ENCODE results near the gene KRT79. TPM values are rescaled to one million over a fixed set of nuclear protein-coding genes. Genes with fewer than 3 reads are reported as not detected.
"Not testable (repeated sequence)": the region's sequence is repeated elsewhere in the genome, so short reads cannot be mapped to it uniquely, and the experiment has no call there.

KRT79 gene
- total RNA-seq, 1 donor from 2014 or later: 0.32 TPM

DNA sequence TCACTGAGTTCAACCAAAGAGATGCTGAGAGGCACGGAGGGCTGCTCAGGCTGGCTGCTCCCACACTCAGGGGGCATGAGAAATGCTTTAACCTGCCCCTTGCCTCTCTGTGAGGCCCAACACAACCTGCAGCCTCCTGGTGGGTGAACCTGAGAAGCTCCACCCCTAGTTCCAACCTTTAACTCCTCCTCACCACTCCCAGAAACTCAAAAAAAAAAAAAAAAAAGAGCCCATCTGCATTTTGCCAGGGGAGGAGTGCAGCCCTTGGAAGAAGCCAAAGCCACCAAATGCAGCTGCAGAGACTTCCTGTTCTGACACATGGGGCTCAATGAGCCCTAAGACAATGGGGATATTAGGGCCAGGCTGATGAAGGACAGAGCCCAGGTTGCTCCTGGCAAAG, 29.1 kb downstream of the KRT79 start:
- peak; percentile 20 for ATAC-seq

DNA sequence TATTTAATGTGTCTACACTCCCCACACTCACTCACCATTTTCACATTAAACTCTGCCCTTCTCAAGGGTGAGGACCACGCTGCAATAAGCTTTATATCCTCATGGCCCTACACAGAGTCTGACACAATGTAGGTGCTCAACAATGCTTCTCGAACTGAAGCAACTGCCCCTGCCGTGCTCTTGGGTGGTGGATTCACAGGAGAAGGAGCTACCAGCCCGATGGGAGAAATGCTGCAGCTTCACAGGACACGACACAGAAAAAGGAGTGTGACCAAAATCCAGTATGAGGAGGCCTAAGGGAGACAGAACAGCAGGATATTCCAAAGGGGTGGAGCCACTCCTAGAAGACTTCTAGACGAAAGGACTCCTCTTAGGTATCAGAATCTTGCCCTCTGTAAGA, 31.7 kb downstream of the KRT79 start:
- ATAC-seq: no peak

DNA sequence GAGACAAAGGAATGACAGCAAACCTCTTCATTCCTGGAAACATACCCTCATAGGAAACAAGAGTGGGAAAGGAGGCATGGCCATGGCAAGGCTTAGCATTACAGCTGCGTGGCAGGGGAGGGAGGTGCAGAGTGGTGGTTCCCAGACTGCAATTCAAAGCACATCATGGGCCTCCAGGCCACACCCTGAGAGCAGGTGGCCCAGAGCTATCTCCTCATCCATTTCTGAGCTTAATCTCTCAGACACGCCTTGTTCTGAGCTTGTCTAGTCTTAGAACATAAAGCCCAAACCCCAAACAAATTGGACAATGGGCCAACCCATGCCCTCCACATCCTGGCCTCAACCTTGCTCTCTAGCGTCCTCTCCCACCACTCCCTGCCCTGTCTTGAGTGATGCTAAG, 32.3 kb downstream of the KRT79 start:
- peak; percentile 58 for ATAC-seq

DNA sequence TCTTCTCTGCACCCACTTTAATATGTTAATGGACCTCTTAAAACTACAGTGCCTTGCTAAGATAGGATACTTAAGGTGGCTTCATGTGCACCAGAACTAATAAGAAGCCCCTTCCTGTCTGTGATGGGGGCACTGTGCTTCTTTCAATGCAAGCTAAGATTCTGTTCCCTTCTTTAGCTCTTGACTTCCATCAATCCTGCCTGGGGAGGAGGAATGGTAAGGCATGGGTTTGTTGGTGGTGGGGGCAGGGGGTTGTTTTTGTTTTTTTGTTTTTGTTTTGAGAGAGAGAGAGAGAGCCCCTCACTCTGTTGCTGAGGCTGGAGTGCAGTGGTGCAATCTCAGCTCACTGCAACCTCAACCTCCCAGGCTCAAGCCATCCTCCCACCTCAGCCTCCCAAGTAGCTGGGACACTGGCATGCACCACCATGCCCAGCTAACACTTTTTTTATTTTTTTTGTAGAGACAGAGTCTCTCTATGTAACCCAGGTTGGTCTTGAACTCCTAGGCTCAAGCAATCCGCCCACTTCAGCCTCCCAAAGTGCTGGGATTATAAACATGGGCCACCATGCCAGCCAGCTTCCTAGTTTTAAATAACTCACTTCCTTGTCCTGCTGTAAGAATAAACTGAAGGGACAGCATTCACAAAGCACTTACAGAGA, 33.7 kb downstream of the KRT79 start:
- no peak for ATAC-seq

DNA sequence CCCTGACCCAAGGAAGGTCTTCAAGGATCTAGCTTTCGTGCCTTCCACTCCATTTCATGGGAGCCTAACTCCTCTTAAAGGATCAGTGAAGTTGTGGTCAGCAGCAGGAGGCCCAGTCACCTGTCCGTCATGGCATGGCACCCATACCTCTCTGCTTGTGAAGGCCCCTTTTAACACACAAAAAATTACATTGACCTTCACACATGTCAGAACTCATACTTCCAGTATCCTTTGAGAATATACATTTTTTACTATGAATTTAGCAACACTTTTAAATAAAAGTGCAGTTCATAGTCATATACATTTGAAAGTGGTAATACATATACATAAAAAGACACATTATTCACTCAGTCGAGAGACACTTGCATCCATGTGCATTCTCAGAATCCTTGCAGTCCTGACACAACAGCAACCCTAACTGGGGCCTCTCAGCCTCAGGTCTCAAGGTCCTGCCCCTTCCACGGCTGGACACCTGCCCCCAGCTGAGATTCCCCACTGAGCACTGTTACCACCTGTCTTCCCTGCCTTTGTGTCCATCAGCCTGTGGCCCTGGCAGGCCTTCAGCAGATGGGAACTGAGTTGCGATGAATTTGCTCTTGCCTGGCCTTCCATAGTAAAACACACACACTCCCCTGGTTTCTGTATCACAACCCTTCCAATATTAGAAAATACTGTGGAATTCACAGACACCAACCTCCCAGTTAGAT, 34.5 kb downstream of the KRT79 start:
- ATAC-seq: no peak

DNA sequence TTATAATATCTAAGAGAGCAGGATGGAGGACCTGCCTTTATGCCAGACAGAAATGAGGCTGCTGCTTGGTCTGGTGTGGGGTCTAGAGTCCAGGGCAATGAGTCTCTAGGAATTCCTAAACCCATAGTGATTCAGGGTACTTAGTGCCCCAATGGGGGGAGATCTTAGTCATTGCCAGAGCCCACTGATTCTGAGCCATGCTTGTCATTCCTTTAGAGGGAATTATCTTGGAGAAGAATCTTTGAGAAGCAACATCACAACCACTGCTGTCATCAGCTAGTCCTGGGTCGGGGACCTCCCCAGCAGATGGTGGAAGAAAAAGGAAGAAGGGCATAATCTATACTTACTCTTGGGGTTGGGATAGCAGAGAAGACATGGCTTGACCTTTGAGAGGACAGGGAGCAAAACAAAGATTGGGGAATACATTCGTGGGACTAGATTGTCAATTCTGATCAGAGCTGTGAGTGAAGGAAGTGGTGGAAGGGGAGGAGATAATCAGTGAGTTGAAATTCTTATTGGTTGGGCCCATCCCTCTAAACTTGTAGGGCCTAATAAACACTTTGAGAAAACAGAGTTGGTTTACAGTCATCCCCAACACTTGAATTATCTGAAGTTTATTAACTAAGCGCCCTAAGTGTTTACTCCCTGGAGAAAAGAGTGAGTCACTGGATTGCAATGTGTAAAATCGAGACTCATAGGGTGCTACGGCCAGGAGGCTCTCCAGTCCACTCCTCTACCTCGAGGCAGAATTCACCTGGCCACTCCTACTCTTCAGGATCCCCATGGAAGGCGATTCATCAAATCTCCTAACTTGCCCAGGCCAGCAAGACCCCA, 35.2 kb downstream of the KRT79 start:
- ATAC-seq: peak; percentile 69

DNA sequence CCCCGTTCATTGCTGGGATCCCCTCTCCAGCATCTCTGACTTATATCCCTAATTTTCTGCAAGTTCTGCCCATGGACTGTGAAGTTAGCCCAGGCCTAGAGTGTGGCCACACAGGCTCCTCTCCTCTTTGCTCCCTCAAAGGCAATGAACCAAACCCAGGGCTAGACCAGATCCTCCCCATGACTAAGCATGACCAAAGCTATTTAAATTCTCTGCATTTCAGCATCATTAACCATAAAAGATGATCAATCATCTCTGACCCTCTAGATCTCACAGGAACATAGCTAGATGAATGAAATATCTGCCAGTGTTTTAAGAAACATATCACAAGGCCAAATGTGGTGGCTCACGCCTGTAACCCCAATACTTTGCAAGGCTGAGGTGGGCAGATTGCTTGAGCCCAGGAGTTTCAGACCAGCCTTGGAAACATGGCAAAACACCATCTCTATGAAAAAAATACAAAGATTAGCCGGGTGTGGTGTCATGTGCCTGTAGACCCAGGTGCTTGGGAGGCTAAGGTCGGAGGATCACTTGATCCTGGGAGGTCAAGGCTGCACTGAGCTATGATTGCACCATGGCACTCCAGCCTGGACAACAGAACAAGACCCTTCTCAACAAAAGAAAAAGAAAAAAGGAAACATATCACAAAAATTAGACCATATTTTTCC, 36.0 kb downstream of the KRT79 start:
- ATAC-seq: peak; percentile 19

DNA sequence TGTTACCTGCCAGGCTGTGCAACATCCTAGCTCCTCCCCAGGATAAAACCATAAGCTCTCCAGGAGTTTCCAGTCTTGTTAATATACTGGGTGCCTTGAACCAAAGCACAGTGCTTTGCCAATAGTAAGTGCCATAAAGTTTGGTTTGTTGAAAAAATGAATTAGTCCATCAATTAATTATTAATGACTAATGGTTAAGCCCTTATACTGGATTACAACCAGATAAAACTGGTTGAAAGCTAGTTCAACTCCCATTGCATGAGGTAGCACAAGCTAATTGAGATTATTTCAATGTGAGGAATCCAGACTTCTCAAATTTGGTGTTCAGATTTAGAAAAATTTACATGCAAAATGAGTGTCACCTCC, 36.6 kb downstream of the KRT79 start:
- no peak for ATAC-seq

DNA sequence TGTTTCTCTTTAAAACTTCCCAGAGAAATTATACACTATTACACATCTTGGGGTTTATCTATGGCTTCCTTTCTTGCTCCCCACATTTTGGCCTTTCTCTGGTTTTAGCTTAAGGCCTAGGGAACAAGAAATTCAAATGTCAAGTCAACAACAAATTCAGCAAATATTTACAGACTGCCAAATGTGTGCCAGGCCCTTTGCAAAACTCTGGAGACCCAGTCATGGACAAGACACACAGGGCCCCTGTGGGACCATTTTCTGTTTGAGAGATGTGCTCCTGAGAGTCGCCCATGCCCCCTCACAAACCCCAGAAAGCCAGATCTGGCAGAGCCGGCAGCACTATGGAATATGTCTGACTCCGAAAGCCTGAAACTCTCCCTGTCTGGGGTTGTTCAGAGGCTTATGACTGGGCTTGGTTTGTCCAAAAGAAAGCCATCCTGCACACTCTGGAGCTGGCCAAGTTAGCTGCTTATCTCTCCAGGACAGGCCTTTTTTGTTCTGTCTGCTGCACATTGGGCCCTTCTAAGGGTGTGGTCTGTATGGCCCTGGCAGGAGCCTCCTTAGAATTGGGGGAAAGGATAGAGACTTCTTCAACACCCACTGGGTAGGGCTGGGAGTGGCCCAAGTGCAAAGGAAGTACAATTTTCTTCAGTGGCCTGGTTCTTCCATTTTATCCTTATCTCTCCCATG, 37.1 kb downstream of the KRT79 start:
- no peak for ATAC-seq

DNA sequence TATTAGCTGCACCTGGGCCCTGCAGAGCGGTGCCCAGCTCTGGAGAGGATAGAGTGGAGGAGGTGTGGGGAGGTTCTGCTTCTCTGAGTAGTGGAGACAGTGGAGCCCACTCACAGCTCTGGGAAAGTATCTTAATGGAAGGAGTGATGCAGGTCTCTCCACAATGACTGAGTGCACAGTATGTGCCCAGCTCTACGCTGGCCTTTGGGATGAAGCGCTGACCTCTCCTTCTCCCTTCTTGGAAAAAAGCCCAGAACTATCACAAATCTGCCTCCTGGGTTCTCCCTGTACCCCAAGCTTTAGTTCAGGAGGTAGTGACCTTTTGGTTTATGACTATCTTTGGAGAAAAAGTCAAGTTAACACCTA, 37.7 kb downstream of the KRT79 start:
- ATAC-seq: no peak

DNA sequence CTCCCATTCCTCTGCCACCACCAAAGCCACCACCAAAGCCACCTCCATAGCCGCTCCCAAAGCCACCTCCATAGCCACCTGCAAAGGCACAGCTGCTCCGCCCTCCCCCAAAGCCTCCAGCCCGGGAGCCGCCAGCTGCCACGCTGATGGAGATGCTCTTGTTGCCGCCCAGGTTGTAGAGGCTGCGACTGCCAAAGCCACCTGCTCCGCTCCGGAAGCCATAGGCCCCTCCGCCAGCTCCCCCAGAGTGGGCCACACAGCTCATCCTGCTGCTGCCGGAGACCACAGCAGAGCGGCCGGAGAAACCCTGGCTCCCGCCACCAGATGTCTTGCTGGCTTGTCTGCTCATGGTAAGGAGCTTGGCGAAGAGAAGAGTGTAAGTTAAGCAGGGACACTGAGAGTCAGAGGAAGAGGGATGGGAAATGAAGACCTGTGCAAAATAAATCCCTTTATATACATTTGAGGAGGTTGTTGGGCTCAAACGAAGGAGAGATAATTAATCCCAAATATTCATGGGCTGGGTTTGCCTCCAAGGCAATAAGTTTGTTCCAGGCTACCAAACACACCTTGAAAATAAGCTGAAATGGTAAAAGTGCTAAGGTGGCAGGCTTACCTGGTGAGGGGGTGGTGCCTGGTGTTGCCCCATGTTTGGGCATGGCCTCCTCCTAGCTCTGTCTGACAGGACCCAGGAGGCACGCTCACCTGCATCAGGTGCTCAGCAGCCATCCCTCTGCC, 38.2 kb downstream of the KRT79 start, which contains the start of gene KRT3:
KRT3 (minus strand) TSS at position 424 of the 735 bp plus-strand sequence; CDS start at position 349, 75 bp downstream.
- ATAC-seq: no peak

DNA sequence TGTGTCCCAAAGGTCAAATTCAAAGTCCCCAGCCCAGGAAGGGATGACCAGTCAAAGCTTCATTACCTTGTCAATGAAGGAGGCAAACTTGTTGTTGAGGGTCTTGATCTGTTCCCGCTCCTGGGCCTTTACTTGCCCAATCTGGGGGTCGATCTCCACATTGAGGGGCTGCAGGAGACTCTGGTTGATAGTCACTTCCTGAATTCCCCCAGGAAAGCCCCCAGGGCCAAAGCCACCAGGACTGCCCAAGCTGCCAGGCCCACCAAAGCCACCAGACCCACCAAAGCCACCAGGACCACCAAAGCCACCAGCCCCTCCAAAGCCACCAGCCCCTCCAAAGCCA, 38.8 kb downstream of the KRT79 start:
- ATAC-seq: not testable (repeated sequence)

DNA sequence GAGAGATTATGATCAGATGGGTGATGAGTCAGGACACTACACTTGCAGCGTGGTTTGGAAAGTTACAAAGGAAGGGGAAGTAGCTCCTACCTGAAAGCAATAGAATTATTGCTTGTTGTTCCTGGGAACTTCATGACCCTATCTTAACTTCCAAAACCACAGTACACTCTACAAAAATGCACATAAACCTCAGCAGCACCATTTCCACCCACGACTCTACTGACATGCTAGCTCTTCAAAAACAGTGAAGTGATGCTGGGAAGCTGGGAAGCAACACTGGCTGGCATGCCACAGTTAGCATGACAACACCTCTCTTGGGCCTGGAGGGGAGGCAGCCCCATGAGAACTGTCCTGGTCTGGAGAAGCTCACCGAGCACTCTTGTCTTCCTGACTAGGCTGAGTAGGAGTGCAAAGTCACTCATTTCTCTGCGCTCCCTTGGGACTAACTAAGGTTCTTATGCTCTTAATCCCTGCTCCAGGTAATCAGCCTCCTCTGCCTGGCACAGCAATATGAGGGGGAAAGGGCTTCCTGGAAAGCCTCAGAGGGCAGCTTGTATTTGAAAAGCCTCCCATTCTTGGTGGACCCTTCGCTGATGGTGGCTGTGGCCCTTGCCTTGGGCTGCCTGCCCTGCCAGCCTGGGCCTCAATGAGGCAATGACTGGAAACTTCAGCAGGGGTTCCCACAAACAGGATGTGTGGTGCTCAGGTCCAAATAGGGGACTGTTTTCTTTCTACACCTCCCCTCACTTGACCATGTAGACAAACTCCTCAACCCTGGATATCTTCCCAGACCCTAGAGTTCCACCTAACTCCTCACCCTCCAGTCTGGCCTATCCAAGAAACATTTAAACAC, 39.4 kb downstream of the KRT79 start:
- no peak for ATAC-seq

DNA sequence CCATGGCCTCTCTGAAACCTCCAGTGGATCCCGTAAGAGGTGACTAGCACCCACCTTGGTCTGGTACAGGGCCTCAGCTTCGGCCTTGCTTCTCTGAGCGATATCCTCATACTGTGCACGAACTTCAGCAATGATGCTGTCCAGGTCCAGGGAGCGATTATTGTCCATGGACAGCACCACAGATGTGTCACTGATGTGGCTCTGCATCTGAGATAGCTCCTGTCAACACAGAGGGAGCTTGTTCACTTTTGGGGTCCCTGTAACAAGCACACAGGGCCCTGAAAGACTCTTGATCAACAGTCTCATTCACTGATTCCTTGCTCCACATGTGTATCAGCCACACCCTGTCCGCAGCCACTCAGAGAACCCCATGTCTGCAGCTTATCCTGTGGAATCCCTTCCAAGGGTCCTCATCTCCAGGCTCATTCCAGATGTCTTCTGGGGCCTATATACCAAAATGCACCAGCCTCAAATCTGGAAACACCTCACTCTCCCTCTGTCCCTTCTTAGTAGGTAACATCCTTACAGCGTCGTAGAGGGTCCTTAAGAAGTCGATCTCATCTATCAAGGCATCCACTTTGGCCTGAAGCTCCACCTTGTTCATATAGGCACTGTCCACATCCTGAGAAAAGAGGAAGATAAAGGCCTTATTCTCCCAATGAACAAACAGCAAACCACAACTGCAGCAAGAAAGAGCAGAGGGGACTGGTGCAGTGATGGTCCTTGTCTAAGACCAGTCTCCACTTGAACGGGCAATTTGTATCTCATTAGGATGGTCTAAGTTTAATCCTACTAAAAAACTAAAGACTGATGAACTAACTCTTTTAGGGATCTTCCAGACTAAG, 41.7 kb downstream of the KRT79 start:
- ATAC-seq: no peak

DNA sequence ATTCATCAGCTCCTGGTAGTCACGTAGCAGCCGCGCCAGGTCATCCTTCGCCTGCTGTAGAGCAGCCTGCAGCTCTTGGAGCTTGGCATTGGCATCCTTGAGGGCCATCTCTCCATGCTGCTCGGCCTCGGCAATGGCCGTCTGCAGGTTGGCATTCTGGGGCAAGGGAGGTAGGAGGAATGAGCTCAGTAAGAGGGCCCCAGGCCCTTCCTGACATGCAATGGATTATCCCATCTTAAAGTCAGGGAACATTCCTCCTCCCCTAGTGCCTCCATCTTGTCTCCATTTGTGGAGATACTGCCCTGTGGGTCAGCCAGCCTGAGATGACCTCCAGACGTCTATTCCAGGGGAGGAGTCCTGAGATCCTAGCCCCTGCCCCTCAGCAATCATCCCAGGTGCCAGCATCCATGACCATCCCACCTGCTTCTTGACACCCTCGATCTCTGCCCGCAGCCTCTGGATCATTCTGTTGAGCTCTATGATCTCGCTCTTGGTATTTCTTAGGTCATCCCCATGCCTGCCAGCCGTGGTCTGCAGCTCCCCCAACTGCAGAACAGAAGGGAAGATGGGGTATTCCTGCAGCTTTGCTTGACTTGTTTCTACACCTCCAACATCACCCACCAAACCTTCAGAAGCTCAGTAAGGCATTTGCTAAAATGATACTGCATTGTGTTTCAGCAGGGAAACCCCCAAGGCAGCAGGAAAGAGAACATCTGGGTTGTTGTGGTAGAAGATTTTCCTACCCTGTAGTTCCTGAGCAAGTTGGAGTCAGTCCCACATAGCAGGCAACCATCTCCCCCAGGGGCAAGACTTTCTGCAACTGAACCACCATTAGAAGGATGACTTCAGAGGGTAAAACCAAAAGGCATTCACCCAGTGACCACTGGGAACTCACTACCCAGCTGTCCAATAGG, 42.6 kb downstream of the KRT79 start:
- ATAC-seq: no peak

DNA sequence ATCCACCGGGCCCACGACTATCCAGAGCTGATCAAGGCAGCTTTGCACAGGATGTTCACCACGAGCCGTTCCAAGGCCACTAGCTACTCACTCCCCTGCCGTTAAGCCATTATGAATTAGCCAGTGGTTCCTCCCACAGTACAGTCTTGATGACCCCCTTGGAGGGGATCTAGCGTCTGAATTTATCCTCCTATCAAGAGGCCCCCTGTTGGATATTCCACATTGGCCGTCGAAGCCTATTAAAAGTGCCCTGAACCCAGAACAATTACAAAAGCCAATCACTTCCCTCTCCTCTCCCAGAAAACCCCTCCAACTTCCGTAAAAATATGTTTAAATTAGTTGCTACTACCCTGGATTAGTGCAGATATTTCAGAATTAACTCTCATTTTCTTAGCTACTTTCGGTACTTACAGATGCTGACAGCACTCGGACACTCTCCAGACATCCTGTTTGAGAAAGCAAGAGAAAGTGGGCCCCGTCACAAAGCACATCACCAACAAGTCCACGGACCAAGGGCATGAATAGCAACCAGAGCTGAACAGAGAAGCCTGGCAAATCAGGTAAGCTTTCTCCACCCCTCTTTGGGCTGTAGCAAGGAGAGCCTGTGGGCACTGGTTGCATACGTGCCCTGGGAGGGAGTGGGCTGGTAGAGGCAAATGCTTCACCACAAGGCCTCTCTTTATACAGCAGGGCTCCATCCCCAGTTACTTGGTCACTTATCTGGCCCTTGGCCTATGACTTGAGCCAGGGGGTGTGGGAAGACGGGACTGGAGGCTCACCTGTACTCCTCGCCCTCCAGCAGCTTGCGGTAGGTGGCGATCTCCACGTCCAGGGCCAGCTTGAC, 43.5 kb downstream of the KRT79 start:
- no peak for ATAC-seq

DNA sequence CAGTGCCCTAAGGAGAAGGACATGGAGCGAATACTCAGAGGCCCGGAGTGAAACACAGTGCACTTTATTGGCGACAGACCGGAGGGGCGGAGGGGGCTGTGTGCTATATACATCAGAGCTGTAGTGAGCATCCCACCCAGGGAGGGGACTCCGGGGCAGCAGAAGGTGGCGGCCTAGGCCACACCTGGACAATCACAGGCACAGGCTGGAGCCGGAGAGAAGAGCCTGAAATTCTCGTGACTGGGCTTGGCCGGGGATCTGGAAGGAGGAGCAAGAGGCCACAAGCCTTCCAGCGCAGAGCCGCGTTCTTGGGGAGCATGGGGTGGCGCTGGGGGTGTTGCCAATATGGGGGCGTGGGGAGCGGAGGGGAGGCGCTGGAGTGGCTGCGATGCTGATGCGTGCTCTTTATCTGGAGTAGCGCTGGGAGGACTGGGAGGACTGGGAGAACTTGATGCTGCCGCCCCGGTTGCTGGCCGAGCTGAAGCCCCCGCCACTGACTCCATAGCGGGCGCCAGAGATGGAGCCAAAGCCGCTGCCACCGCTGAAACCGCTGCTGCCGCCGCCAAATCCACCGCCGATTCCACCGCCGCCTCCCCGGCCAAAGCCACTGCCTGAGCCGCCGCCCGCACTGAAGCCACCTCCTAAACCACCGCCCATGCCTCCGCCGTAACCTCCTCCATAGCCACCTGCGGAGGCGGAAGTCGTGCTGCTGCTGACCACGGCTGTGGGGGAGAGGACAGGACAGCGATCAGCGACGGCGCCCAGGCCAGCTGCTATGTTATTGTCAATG, 44.3 kb downstream of the KRT79 start:
- ATAC-seq: peak; percentile 54

All from esophagus mucosa (tissue), 1 donor.